Measurements from ENCODE around the gene UBXN6.

UBXN6 gene

GRCh38 chr19:4396949-4397783 lies 60.4 kb downstream of the UBXN6 start:
- no peak for DNase-seq (ENCODE audit: extremely low spot score)
- CTCF ChIA-PET, result interaction anchor here (1.1 to 2.1 kb wide), 3 partner anchors 22 to 130 kb away, joined by 3 to 6 read pairs (median 3); no protein-coding TSS in a partner anchor
- POLR2A ChIA-PET, result no interaction called here
- no peak for TF ChIP-seq CTCF (IDR thresholded peaks at IDR 0.05; ENCODE audit: control extremely low read depth, extremely low read depth, low read depth, missing control alignments)
